ENCODE results near the gene RREB1. TPM values are rescaled to one million over a fixed set of nuclear protein-coding genes. Genes with fewer than 3 reads are reported as not detected.

Gene RREB1
- total and polyA plus RNA-seq, 7 experiments from 2014 or later, result 4.2 to 56.7 (median 49.2) TPM

Other genes starting within 250 kb of the RREB1 start
- 100 to 1,000 TPM in 3 of 5 experiments, 10 to 100 TPM in 2; 75.0 to 178 (median 127) TPM for gene SSR1, start 205.2 kb downstream of the RREB1 start, total RNA-seq
- 100 to 1,000 TPM; 151 to 204 TPM for gene SSR1, start 205.2 kb downstream of the RREB1 start, polyA plus RNA-seq

All from naive thymus-derived CD4-positive, alpha-beta T cell (primary cell).